Stomach (tissue), 9 donors: ENCODE data around the gene PLEKHG5. TPM values are rescaled to one million over a fixed set of nuclear protein-coding genes. Genes with fewer than 3 reads are reported as not detected.
A peak's percentile ranks its signal among the peaks of the same experiment; 100 is the strongest.
"Not testable (repeated sequence)": the region's sequence is repeated elsewhere in the genome, so short reads cannot be mapped to it uniquely, and the experiment has no call there.

Source experiments
- DNase-seq, 2 donors: peaks; one replicate each; pipeline versions ENCODE4 v3.0.0 to v3.0.0-alpha.2; 2013 to 2019
- H3K27ac ChIP-seq, 5 donors: fragments of 200-600 bp in 4 of 5; sonication (generic) in 4 of 5; one replicate each; pipeline ENCODE4 v1.5.1; 2013 to 2019; ENCODE audit warnings: mild to moderate bottlenecking in 1 of 5, moderate library complexity in 1 of 5
- H3K27me3 ChIP-seq, 3 donors: fragments of 200-600 bp; sonication (generic); one replicate each; pipeline ENCODE4 v1.5.1; 2017 to 2019; ENCODE audit warnings: mixed run types in 1 of 3
- H3K36me3 ChIP-seq, 4 donors: fragments of 200-600 bp; sonication (generic); 1 replicate in 3 of 4; 2 replicates in 1 of 4; pipeline ENCODE4 v1.5.1; 2016 to 2019
- H3K4me1 ChIP-seq, 4 donors: fragments of 200-600 bp; sonication (generic); one replicate each; pipeline ENCODE4 v1.5.1; 2016 to 2019
- H3K4me3 ChIP-seq, 4 donors: fragments of 200-600 bp; sonication (generic) in 3 of 4; one replicate each; pipeline ENCODE4 v1.5.1; 2016 to 2019; ENCODE audit warnings: mild to moderate bottlenecking in 1 of 4
- H3K9me3 ChIP-seq, 4 donors: fragments of 200-600 bp; sonication (generic); one replicate each; pipeline ENCODE4 v1.5.1; 2016 to 2019
- CTCF ChIP-seq, 7 experiments: fragments of 450-650 bp in 4 of 7; fragments of 200-600 bp in 3 of 7; sonication (generic) in 3 of 7; IDR thresholded peaks; one replicate each; pipeline ENCODE4 v1.5.1; 2016 to 2019; ENCODE audit warnings: antibody characterized with exemption in 7 of 7, control low read depth in 2 of 7, mild to moderate bottlenecking in 1 of 7
- EP300 ChIP-seq: sonication (generic); formaldehyde crosslinking; IDR thresholded peaks from one replicate; pipeline ENCODE4 v1.6.1; 2017; ENCODE audit warnings: antibody characterized with exemption
- POLR2A ChIP-seq, 4 donors: fragments of 450-650 bp; IDR thresholded peaks; one replicate each; pipeline ENCODE4 v1.6.1; 2016; ENCODE audit warnings: antibody characterized with exemption in 4 of 4, control low read depth in 2 of 4, mild to moderate bottlenecking in 1 of 4, moderate library complexity in 1 of 4
- POLR2AphosphoS5 ChIP-seq, 3 donors: sonication (generic); formaldehyde crosslinking; IDR thresholded peaks; one replicate each; pipeline ENCODE4 v1.6.1; 2016; ENCODE audit warnings: antibody characterized with exemption in 3 of 3
- WGBS, 5 donors: extraction: QIAGEN DNeasy Blood & Tissue Kit in 3 of 5; methylation state at CpG; one replicate each; pipeline versions ENCODE4 v1.1.5 to v1.1.7; 2013 to 2018; 5-methylcytosine and 5-hydroxymethylcytosine counted together
- intact Hi-C: fragments of 100-400 bp; cut with DNase I; formaldehyde crosslinking; loops from one replicate; pipeline ENCODE4 v1.15.1; 2023; ENCODE audit warnings: low total_unique reads
- polyA plus RNA-seq, 3 donors: library from polyadenylated mRNA; stranded (reverse); fragments of 200-250 nt; gene quantifications; one replicate each; pipeline ENCODE4 v1.2.3, GENCODE V29; 2013
- total RNA-seq, 5 donors: library from RNA; depleted of rRNA; stranded (reverse); fragments of >200 nt; gene quantifications; one replicate each; pipeline versions ENCODE4 v1.1.0 to v1.2.3, GENCODE V29; 2014 to 2016
- donor health status: healthy with polysubstance abuse.
- donor health status: Bipolar disorder and iron deficiency.
- donor health status: healthy.

Gene PLEKHG5
- total and polyA plus RNA-seq, 8 donors: 1.4 to 58.8 (median 7.4) TPM

DNA sequence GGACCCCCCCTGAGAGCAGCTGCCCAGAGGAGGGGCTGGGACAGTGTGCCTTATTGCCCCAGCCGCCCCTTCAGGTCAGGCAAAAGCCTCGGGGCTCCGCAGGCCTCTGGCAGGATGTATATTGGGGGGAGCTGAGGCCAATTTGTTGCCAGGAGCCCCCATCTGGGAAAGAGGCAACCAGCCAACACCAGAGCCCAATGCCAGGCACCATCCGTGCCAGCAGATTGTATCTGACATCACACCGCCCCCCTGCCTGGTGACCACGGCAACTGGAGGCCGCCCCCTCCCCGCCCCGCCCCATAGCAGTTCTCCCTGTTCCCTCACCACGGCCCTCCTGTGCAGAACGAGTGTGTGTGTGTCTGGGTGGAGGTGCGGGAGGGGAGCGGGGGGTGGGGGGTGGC is 3.6 kb upstream of the PLEKHG5 start:
- Histone ChIP-seq H3K36me3 (no peaks in the 10 kb centered on the region), H3K4me1 (peaks cover 27 to 48% (median 44%) of the 10 kb centered on the region in 4 donors), H3K9me3 (no peaks in the 10 kb centered on the region), H3K4me3 (no peak overlapping the region), H3K27me3 (peaks cover 0 to 43% (median 15%) of the 10 kb centered on the region in 3 donors), H3K27ac (no peak overlapping the region)
- DNase-seq: no peak
- intact Hi-C loops: no loop called here
- 0 to 38% (median 34%) methylated on average over 2 to 13 of the region's 13 CpGs for WGBS, 5 donors
- TF ChIP-seq POLR2AphosphoS5 (IDR thresholded peaks at IDR 0.05) (no peak), CTCF (IDR thresholded peaks at IDR 0.05) (no peak), EP300 (no peak), POLR2A (IDR thresholded peaks at IDR 0.05) (no peak)

- no peak for TF ChIP-seq EP300
- 43 to 79% (median 66%) methylated on average over 2 to 4 of the region's 4 CpGs for WGBS, 5 donors
- no peak for DNase-seq
- peaks cover 29 to 52% (median 49%) of the 10 kb centered on the region in 4 donors for H3K4me1 ChIP-seq
- intact Hi-C loops: no loop called here
- no peak overlapping the region for H3K27ac ChIP-seq
- H3K4me3 ChIP-seq: no peak overlapping the region
- H3K27me3 ChIP-seq: peaks cover 0 to 47% (median 16%) of the 10 kb centered on the region in 3 donors
- no peaks in the 10 kb centered on the region for H3K9me3 ChIP-seq
- no peaks in the 10 kb centered on the region for H3K36me3 ChIP-seq
Measured at GRCh38 chr1:6494627-6495026, 3.2 kb upstream of the PLEKHG5 start.

DNA sequence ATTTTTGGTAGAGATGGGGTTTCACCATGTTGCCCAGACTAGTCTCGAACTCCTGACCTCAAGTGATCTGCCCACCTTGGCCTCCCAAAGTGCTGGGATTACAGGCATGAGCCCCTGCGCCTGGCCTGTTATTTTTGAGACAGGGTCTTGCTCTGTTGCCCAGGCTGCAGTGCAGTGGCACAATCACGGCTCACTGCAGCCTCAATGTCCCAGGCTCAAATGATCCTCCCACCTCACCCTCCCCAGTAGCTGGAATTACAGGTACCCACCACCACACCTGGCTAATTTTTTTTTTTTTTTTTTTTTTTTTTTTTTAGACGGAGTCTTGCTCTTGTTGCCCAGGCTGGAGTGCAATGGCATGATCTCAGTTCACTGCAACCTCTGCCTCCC is 2.4 kb upstream of the PLEKHG5 start:
- H3K27ac ChIP-seq, intact Hi-C loops, H3K36me3 ChIP-seq, H3K4me3 ChIP-seq, H3K9me3 ChIP-seq, DNase-seq: not testable (repeated sequence)
- Histone ChIP-seq H3K27me3 (peaks cover 0 to 41% (median 16%) of the 10 kb centered on the region in 3 donors), H3K4me1 (peaks cover 29 to 60% (median 53%) of the 10 kb centered on the region in 4 donors)
- WGBS, 5 donors: 75 to 93% (median 85%) methylated on average over 3 to 4 of the region's 4 CpGs

GRCh38 chr1:6491966-6492365 is 499 bp upstream of the PLEKHG5 start:
- Histone ChIP-seq H3K4me1 (peaks cover 22 to 52% (median 43%) of the 10 kb centered on the region in 4 donors), H3K27ac (peak overlapping the region in 3 of 5 donors; percentile 26 to 88 (median 32)), H3K36me3 (no peaks in the 10 kb centered on the region), H3K4me3 (no peak overlapping the region), H3K27me3 (peaks cover 0 to 32% (median 13%) of the 10 kb centered on the region in 3 donors), H3K9me3 (no peaks in the 10 kb centered on the region)
- 58 to 78% (median 73%) methylated on average over 4 to 10 of the region's 10 CpGs for WGBS, 5 donors
- TF ChIP-seq EP300: no peak
- no peak for TF ChIP-seq POLR2AphosphoS5 (IDR thresholded peaks at IDR 0.05)
- DNase-seq: no peak
- intact Hi-C loops: no loop called here

DNA sequence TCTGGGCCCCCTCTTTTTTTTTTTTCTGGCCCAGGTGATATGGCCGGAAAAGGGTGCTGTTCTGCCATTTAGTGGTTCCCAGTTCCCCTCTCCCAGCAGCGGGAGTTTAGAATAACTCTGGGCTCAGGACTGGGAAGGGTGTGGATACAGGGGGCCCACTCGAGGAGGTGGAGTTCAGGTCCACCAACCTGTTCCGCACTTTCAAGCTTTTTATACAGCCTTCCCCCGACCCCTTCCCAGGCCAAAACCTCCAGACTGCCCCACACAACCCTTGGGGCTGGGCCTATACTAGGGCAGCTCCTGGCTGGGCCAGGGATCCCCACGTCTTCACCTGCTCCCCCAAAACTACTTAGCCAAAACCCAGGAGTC is 402 bp downstream of the PLEKHG5 start:
- TF ChIP-seq EP300: no peak
- TF ChIP-seq POLR2A (IDR thresholded peaks at IDR 0.05): no peak
- TF ChIP-seq CTCF (IDR thresholded peaks at IDR 0.05): no peak
- TF ChIP-seq POLR2AphosphoS5 (IDR thresholded peaks at IDR 0.05): no peak
- Histone ChIP-seq H3K4me3 (peak overlapping the region; percentile 65 to 84 (median 68)), H3K9me3 (no peaks in the 10 kb centered on the region), H3K36me3 (no peaks in the 10 kb centered on the region), H3K27me3 (peaks cover 0 to 32% (median 16%) of the 10 kb centered on the region in 3 donors), H3K27ac (peak overlapping the region; percentile 77 to 88 (median 84)), H3K4me1 (peaks cover 16 to 52% (median 41%) of the 10 kb centered on the region in 4 donors)
- intact Hi-C loops: no loop called here
- WGBS, 5 donors: 23 to 33% (median 26%) methylated on average over 6 of the region's 6 CpGs
- DNase-seq: no peak
